Activated T-cell treated with anti-CD3 and anti-CD28 coated beads for 48 hours (primary cell): ENCODE measurements around the gene CRIM1.

Experiments
- DNase-seq: peaks from one replicate; pipeline ENCODE4 v3.0.0-alpha.2; 2020; ENCODE audit warnings: low read depth

CRIM1 gene

DNA sequence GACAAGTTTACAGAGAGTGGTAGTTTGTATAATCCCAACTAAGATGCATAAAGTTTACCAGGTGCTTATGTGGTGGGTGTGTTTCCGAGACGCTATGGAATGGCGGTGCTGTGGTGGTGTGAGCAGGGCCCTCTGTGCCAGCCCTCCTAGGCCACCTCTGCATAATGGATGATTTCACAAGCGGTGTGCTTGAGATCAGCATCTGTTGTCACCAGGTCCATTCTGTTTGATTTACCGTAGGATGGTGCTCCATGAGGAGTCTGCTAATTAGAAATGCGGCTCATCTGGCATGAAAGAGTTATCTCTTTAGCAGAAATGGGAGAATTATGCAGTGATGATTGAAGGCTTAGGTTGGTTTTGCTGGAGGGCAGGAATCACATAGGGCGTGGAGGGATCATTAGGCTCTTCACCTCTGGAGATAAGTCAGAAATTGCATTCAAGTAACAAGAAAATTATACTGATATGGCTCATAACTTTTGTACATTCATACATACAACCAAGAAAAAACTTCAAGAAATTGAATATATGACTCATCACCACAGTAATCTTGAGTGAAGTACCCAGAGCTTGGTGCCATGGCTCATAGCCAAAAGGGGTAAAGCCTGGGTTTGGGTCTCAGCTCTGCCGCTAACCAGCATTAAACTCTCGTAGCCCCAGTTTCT, 41.4 kb downstream of the CRIM1 start:
- no peak for DNase-seq

DNA sequence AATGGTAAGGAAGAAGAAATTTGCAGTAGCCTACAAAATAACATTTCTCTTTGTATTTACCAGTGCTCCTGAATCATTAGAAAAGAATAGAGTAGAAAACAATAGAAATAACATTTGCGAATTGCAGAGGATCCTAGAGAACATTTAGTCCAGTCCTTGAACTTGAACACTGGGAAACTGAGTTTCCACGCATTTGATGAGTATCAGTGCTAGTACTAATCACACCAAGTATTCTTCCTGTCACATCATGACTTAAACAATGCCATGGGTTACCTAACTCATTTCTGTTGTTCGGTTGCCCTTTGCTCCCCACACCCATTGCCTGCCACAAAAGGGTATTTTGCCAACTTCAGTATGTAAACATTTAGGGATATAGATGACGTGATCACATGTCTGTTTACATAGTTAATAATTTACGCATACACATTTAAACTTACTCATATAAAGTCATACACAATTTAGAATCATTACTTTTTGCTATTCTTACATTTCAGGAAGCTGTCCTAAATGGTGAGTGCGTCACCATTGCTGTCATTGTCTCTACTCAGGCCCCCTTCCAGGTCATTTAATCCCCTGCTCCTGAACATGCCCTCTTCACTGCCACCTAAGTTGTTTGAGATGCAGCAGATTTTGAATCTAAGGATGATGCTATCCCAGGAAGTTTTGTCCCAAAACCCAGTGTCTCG, 42.3 kb downstream of the CRIM1 start:
- no peak for DNase-seq

- no peak for DNase-seq
These were observed 43.5 kb downstream of the CRIM1 start for GRCh38 chr2:36399050-36399449.

- DNase-seq = no peak
These were observed 48.2 kb downstream of the CRIM1 start for GRCh38 chr2:36403675-36404230.

DNA sequence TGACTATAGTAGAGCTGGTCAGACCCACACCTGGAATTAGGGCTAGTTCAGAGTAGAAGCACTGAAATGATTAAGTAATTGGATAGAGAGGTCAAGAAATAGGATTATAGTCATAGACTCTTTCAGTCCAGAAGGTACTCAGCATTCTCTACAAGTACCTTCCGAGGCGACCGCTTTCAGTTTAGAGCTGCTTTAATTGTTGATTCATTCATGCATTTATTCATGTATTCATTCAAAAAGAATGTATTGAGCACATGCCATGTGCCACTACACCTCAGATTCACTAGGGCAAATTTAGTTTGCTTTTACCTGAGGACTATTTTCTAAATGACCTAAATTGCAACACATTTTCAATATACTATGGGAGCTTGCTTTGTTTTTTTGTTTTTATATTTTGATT, 48.7 kb downstream of the CRIM1 start:
- no peak for DNase-seq

- DNase-seq = no peak
These were observed 49.2 kb downstream of the CRIM1 start for GRCh38 chr2:36404754-36405153.

DNA sequence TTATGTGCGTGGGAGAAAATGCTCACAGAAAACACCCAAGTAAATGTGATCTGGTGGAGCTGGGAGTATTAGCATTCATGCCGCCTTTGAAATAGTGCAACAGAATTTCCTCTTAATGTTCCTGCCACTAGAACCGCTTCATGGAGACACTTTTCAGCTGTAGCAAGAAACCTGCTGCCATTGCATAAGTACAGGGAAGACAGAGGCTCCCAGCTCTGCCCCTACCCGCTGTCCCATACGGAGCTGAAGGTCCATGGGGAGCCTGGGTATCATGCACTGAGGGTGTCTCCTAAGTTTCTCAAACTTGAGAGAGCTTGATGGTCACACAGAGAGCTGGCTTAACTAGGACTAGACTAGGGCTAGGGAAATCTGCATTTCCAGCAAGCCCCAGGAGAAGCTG, 49.6 kb downstream of the CRIM1 start:
- DNase-seq = no peak

- DNase-seq = no peak
These were observed 50.7 kb downstream of the CRIM1 start for GRCh38 chr2:36406296-36406695.

DNA sequence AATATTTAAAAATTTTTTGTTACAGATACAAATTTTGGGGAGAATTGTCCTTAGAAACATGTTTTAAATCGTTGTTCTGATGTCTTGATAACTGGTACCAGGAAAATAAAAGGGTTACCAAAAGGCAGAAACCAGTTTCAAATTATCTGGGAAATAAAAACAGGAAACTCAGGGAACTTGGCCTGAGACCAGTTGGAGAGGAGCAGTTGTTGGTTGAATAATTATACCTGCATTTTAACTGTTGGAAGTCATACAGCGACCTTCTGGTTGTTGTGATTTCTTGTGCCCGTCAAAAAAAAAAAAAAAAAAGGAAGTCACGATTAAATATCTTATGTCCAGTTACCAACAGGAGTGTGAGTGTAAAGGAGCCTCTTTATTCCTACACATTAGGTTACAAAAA, 51.8 kb downstream of the CRIM1 start:
- DNase-seq = no peak

GRCh38 chr2:36408198-36408703, 52.7 kb downstream of the CRIM1 start:
- DNase-seq = no peak

DNA sequence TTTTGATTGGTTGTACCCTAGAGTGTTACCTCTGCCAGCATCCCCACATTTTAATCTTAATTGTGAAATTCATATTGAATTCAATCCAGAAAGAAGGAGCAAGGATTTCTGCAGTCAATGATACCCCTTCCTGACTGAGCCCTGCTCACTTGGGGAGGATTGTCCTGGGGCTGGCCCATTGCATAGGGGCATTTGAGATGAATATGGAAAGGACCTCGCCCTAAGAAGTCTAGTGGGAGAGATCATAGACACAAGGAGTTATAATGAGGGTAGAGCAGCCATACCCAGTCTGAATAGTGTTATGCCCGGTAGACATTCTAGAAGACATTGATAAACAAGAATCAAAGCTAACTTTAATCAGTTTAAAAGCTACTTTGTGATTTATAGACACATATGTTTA, 53.8 kb downstream of the CRIM1 start:
- no peak for DNase-seq

GRCh38 chr2:36409935-36410334, 54.4 kb downstream of the CRIM1 start:
- DNase-seq = no peak

DNA sequence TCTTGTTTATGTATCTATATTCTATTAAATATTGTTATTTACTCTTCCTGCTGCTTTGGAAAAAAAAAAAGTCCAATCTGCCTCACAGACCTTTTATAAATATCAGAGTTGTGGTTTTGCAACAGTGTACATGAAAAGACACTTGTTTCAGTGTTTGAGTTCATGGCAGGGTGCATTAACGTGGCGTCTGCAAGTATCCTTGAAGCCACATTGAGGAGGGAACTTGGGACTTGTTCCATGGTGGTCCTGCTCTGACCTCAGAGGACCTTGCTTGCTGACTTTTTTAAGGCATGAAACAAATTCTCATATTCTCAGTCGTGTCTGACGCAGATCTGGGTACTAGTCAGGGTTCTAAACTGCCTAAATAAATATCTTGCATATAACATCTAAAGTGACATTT, 55.1 kb downstream of the CRIM1 start:
- no peak for DNase-seq

DNA sequence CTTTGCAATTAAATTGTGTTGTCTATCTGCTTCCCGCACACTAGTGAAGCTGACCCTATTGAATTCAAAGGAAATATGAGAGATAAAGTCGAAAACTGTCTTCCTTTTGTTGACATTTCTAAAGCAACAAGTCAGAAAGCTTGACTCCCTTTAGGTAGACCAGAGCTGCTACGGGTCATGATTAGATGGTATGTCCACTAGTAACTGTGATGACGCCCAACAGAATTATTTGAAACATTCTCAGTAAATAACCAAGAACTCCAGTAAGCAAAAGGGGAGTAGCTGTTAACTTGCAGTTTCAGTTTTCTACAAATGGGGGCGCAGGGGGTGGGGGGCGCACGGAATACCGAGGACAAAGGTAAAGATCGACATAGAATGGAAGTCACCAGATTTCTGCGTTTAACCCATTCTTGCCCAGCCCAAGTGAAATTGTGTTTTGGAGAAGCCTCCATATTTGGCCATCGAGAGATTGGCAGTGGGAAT, 56.4 kb downstream of the CRIM1 start:
- no peak for DNase-seq

DNA sequence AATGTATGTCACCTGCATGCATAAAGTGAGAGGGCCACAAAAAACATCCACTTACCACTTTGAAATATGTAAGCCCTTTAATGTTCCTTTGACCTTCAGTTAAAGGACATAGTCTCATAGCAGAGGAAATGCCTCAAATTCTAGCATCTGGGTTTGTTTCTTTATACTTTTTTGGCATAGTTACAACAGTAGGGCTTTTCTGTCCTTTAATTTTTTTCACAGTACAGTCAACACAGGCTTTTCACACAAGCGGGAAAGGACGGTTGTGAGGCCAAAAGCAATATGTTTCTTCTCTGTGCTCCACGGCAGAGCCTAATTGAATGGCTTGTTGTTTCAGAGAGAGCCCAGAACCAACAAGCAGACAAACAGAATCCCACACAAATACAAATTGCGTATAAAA, 57.6 kb downstream of the CRIM1 start:
- DNase-seq = no peak

GRCh38 chr2:36414307-36414706, 58.7 kb downstream of the CRIM1 start:
- DNase-seq = no peak

DNA sequence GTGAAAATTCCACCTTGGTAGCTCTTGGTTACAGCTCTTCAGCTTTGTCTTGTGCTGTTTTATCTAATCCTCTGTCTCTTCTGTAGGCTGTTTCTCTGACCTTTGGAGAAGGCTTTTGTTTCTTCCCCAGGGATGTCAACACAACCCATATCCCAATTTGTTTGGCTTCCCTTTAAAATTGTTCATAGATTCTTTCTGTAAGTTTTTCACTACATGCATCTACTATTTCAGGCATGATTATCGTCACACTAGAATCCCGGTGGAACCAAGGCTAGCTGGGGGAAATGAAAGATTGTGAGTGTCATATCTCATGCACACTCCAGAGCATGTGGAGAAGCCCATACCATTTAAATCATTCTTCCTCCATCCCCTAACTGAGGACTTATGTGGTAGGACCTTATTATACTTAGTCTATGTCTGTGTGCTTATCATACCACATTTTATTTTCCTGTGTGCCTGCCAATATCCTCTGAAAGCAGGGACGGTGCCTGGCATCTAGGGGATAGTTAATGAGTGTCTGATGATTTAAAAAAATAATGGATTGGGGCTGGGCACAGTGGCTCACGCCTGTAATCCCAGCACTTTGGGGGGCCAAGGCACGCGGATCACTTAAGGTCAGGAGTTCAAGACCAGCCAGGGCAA, 59.9 kb downstream of the CRIM1 start:
- no peak for DNase-seq

GRCh38 chr2:36416370-36417165, 61.0 kb downstream of the CRIM1 start:
- DNase-seq = no peak

DNA sequence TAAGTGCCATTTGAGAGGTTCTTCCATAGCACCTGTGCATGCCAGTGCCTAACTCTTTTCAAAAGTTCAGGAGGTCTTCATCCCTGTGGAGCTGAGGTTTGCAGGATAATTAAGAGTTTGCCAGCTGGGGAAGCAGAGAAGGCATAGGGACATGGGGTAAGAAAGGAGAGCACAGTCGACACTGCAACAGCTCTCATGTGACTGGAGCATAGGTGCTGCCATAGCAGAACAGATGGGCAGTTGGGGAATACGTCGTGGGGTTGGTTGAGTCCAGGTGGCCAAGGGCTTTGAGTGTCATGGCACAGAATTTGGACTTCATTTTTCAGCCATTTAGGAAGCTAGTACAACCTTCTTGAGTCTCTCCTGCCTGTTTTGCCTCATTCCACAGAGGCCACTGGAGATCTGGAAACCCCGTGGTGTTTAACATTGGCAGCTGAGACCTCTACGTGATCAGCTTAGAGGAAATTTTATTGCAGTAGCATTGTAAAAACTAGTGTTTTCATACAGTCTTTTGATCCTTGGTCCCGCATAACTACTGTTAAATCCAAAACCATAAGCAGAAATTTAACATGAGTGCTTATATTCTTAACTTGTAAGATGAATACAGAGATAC, 65.1 kb downstream of the CRIM1 start:
- DNase-seq = no peak

- DNase-seq = no peak
These were observed 65.8 kb downstream of the CRIM1 start for GRCh38 chr2:36421379-36421778.

DNA sequence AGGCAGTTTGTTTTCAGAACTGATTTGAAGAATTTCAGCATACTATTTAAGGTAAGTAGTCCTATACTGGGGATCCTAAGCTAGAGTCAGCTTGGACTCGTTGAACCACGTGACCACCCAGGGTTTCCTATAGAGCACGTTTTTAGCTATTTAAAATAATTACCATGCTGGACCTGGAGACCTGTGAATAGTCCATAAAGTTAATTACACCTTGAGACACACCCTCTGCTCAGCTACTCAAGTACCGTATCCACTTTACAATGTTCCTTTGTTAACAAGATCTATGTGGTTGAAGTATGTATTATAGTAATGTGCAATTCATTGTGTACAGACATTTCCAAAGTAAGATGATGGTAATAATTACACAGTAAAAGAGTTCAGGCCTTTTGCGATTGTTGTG, 67.6 kb downstream of the CRIM1 start:
- DNase-seq = no peak
